HCT116 (cell line): Measurements from ENCODE around the gene MYPN.

Source experiments
- EGR1 ChIP-seq: IDR thresholded peaks from 2 replicates; pipeline ENCODE4 v1.6.1; 2012; ENCODE audit warnings: low read depth
- EZH2phosphoT487 ChIP-seq: fragments of 200-600 bp; IDR thresholded peaks from 2 replicates; pipeline ENCODE4 v1.6.1; 2018; ENCODE audit warnings: antibody characterized with exemption, borderline replicate concordance
- POLR2A ChIP-seq: IDR thresholded peaks from 2 replicates; pipeline ENCODE4 v1.7.0; 2011; ENCODE audit warnings: borderline replicate concordance; ENCODE audit not compliant: insufficient read depth, insufficient read length; ENCODE audit errors: extremely low read depth
- RAD21 ChIP-seq: IDR thresholded peaks from 2 replicates; pipeline ENCODE4 v1.6.1; 2012; ENCODE audit warnings: low read depth, mild to moderate bottlenecking
- TF ChIP-seq, protein P1 (sequence below), 3 experiments: fragments of 200-600 bp in 1 of 3; sonication (generic) in 1 of 3; IDR thresholded peaks in 2 of 3; conservative IDR thresholded peaks in 1 of 3; 2 replicates each; pipeline ENCODE4 v1.5.1; 2012 to 2017; ENCODE audit warnings: low read depth in 2 of 3, low read length in 2 of 3, antibody characterized with exemption in 1 of 3, borderline replicate concordance in 1 of 3, control low read depth in 1 of 3, mild to moderate bottlenecking in 1 of 3, mixed read lengths in 1 of 3, mixed run types in 1 of 3, moderate library complexity in 1 of 3; ENCODE audit not compliant: insufficient read depth in 1 of 3

DNA sequence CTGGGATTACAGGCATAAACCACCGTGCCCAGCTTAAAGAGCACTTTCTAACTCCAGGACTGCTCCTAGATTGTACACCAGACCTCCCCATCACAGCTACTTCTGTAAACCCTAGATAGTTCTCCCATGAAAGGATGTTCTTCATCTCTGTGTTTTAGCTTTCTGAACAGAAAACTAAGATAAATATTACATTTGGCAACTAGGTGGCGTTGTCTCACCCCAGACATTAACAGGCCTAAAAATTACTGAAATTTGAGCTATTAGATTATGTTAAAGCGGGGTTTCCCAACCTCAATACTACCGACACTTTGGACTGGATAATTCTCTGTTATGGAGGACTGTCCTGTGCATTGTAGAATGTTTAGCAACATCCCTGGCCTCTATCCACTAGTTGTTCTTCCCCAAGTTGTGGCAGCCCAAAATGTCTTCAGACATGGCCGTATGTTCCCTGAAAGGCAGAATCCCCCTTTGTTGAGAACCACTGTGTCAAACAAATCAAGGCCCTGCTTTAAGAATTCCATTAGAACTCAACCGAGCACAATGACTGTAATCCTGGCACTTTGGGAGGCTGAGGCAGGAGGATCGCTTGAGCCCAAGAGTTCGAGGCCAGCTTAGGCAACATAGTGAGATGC is 103.5 kb downstream of the MYPN start:
- TF ChIP-seq, protein P1, sequence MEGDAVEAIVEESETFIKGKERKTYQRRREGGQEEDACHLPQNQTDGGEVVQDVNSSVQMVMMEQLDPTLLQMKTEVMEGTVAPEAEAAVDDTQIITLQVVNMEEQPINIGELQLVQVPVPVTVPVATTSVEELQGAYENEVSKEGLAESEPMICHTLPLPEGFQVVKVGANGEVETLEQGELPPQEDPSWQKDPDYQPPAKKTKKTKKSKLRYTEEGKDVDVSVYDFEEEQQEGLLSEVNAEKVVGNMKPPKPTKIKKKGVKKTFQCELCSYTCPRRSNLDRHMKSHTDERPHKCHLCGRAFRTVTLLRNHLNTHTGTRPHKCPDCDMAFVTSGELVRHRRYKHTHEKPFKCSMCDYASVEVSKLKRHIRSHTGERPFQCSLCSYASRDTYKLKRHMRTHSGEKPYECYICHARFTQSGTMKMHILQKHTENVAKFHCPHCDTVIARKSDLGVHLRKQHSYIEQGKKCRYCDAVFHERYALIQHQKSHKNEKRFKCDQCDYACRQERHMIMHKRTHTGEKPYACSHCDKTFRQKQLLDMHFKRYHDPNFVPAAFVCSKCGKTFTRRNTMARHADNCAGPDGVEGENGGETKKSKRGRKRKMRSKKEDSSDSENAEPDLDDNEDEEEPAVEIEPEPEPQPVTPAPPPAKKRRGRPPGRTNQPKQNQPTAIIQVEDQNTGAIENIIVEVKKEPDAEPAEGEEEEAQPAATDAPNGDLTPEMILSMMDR (IDR thresholded peaks at IDR 0.05 in 2 of 3, conservative IDR thresholded peaks at IDR 0.05 in 1 of 3; ENCODE audit: borderline replicate concordance in 1 of 3, insufficient read depth in 1 of 3, low read depth in 2 of 3, low read length in 2 of 3): peak; percentile 56 to 74 (median 73); a peak in 5 of 6 replicates
- peak; percentile 81 for TF ChIP-seq RAD21
- no peak for TF ChIP-seq EZH2phosphoT487
- no peak for TF ChIP-seq EGR1
- TF ChIP-seq POLR2A: no peak
